ENCODE data around the gene BACE2. TPM values are rescaled to one million over a fixed set of nuclear protein-coding genes. Genes with fewer than 3 reads are reported as not detected.

The BACE2 gene
- total RNA-seq, 2 experiments from 2014 or later, result not detected

GRCh38 chr21:41258617-41259016 lies 90.7 kb downstream of the BACE2 start:
- H3K9me3 ChIP-seq (ENCODE audit: low read length), result no peaks in the 10 kb centered on the region
- no TSS peak for BruUV-seq (replicated peaks)
- intact Hi-C loops (cut with micrococcal nuclease; ENCODE audit: unreplicated experiment), result no loop called here
- H3K79me2 ChIP-seq (ENCODE audit: insufficient read depth, low read depth, low read length), result no peaks in the 10 kb centered on the region
- no peak for TF ChIP-seq CTCF (conservative IDR thresholded peaks at IDR 0.05; ENCODE audit: low read length)
- TF ChIP-seq EZH2phosphoT487 (IDR thresholded peaks at IDR 0.05; ENCODE audit: borderline replicate concordance, low read depth, low read length), result no peak
- H3K9me2 ChIP-seq (ENCODE audit: insufficient read depth, low read length), result no peaks in the 10 kb centered on the region
- no peak overlapping the region for H3K4me3 ChIP-seq (ENCODE audit: low read depth, low read length, poor library complexity, severe bottlenecking)
- H3K27ac ChIP-seq (ENCODE audit: low read depth, low read length, poor library complexity, severe bottlenecking), result no peak overlapping the region
- DNase-seq (ENCODE audit: low spot score), result no peak
- ChIA-PET CTCF (ENCODE audit: unreplicated experiment) (no interaction called here), POLR2A (no interaction called here)
- H4K20me1 ChIP-seq (ENCODE audit: insufficient read depth, low read length), result no peaks in the 10 kb centered on the region
- no peak overlapping the region for H2AFZ ChIP-seq (ENCODE audit: low read length)
- no peaks in the 10 kb centered on the region for H3K36me3 ChIP-seq (ENCODE audit: insufficient read depth, low read length)
- H3K4me2 ChIP-seq (ENCODE audit: low read length), result no peak overlapping the region
- no peaks in the 10 kb centered on the region for H3K4me1 ChIP-seq (ENCODE audit: insufficient read depth, low read length, poor library complexity, severe bottlenecking)

GRCh38 chr21:41260428-41260827 lies 92.5 kb downstream of the BACE2 start:
- intact Hi-C loops (cut with micrococcal nuclease; ENCODE audit: unreplicated experiment), result no loop called here
- H3K4me3 ChIP-seq (ENCODE audit: low read depth, low read length, poor library complexity, severe bottlenecking), result no peak overlapping the region
- H3K9me2 ChIP-seq (ENCODE audit: insufficient read depth, low read length), result no peaks in the 10 kb centered on the region
- no peaks in the 10 kb centered on the region for H3K9me3 ChIP-seq (ENCODE audit: low read length)
- ChIA-PET CTCF (ENCODE audit: unreplicated experiment) (no interaction called here), POLR2A (no interaction called here)
- no peaks in the 10 kb centered on the region for H3K36me3 ChIP-seq (ENCODE audit: insufficient read depth, low read length)
- H3K79me2 ChIP-seq (ENCODE audit: insufficient read depth, low read depth, low read length), result no peaks in the 10 kb centered on the region
- no peak overlapping the region for H3K27ac ChIP-seq (ENCODE audit: low read depth, low read length, poor library complexity, severe bottlenecking)
- no peak for TF ChIP-seq EZH2phosphoT487 (IDR thresholded peaks at IDR 0.05; ENCODE audit: borderline replicate concordance, low read depth, low read length)
- no peak for TF ChIP-seq CTCF (conservative IDR thresholded peaks at IDR 0.05; ENCODE audit: low read length)
- no peak overlapping the region for H3K4me2 ChIP-seq (ENCODE audit: low read length)
- no peak for DNase-seq (ENCODE audit: low spot score)
- H3K4me1 ChIP-seq (ENCODE audit: insufficient read depth, low read length, poor library complexity, severe bottlenecking), result no peaks in the 10 kb centered on the region
- no peaks in the 10 kb centered on the region for H4K20me1 ChIP-seq (ENCODE audit: insufficient read depth, low read length)
- no peak overlapping the region for H2AFZ ChIP-seq (ENCODE audit: low read length)
- BruUV-seq (replicated peaks), result no TSS peak

GRCh38 chr21:41267346-41267745 lies 99.4 kb downstream of the BACE2 start:
- intact Hi-C loops (cut with micrococcal nuclease; ENCODE audit: unreplicated experiment), result no loop called here
- ChIA-PET CTCF (ENCODE audit: unreplicated experiment) (no interaction called here), POLR2A (no interaction called here)

More at GRCh38 chr21:41267346-41267745, 99.4 kb downstream of the BACE2 start:
- H3K9me2 ChIP-seq (ENCODE audit: insufficient read depth, low read length), result no peaks in the 10 kb centered on the region
- no peak overlapping the region for H3K4me3 ChIP-seq (ENCODE audit: low read depth, low read length, poor library complexity, severe bottlenecking)
- no peaks in the 10 kb centered on the region for H3K79me2 ChIP-seq (ENCODE audit: insufficient read depth, low read depth, low read length)
- H3K36me3 ChIP-seq (ENCODE audit: insufficient read depth, low read length), result no peaks in the 10 kb centered on the region
- H3K4me2 ChIP-seq (ENCODE audit: low read length), result no peak overlapping the region
- no peak overlapping the region for H2AFZ ChIP-seq (ENCODE audit: low read length)
- peaks cover 5% of the 10 kb centered on the region; the same call in 1 of the 2 replicates for H3K9me3 ChIP-seq (ENCODE audit: low read length)
- no peaks in the 10 kb centered on the region for H4K20me1 ChIP-seq (ENCODE audit: insufficient read depth, low read length)
- TF ChIP-seq EZH2phosphoT487 (IDR thresholded peaks at IDR 0.05; ENCODE audit: borderline replicate concordance, low read depth, low read length), result no peak
- BruUV-seq (replicated peaks), result no TSS peak
- DNase-seq (ENCODE audit: low spot score), result no peak
- no peaks in the 10 kb centered on the region for H3K4me1 ChIP-seq (ENCODE audit: insufficient read depth, low read length, poor library complexity, severe bottlenecking)
- no peak overlapping the region for H3K27ac ChIP-seq (ENCODE audit: low read depth, low read length, poor library complexity, severe bottlenecking)

Data from OCI-LY7 (cell line).